K562 (cell line): ENCODE data around the gene NELFE. TPM values are rescaled to one million over a fixed set of nuclear protein-coding genes. Genes with fewer than 3 reads are reported as not detected.

Experiments
- BACH1 ChIP-seq: fragments of 200-800 bp; sonication (Bioruptor generic); IDR thresholded peaks from 2 replicates; pipeline ENCODE4 v1.6.1; 2016; ENCODE audit warnings: missing genetic modification characterization, missing compliant biosample characterization
- BRF2 ChIP-seq: IDR thresholded peaks from 3 replicates; pipeline ENCODE4 v1.6.1; 2011; ENCODE audit warnings: borderline replicate concordance, mild to moderate bottlenecking; ENCODE audit not compliant: insufficient read length, insufficient read depth
- CBFA2T2 ChIP-seq: fragments of 450-650 bp; conservative IDR thresholded peaks from 2 replicates; pipeline ENCODE4 v1.6.1; 2017; ENCODE audit warnings: mild to moderate bottlenecking
- GTF2E2 ChIP-seq: fragments of 200-800 bp; sonication (Bioruptor generic); IDR thresholded peaks from 2 replicates; pipeline ENCODE4 v1.6.1; 2016; ENCODE audit warnings: missing genetic modification characterization, missing compliant biosample characterization
- KLF16 ChIP-seq: IDR thresholded peaks from 2 replicates; pipeline ENCODE4 v1.6.1; 2016; ENCODE audit warnings: antibody characterized with exemption
- L3MBTL2 ChIP-seq: fragments of 450-650 bp; IDR thresholded peaks from 2 replicates; pipeline ENCODE4 v1.6.1; 2016; ENCODE audit warnings: mild to moderate bottlenecking, moderate library complexity
- MEF2A ChIP-seq: IDR thresholded peaks from 2 replicates; pipeline ENCODE4 v1.6.1; 2011; ENCODE audit warnings: low read depth, mild to moderate bottlenecking, low read length, moderate library complexity; ENCODE audit not compliant: control insufficient read depth
- NFE2 ChIP-seq: IDR thresholded peaks from 2 replicates; pipeline ENCODE4 v1.6.1; 2014; ENCODE audit warnings: antibody characterized with exemption, low read depth
- NONO ChIP-seq, 2 experiments: fragments of 200-400 bp in 1 of 2; fragments of 450-650 bp in 1 of 2; formaldehyde crosslinking in 1 of 2; IDR thresholded peaks; 2 replicates each; pipeline ENCODE4 v1.6.1; 2017; ENCODE audit warnings: low read depth in 2 of 2, mild to moderate bottlenecking in 2 of 2, moderate library complexity in 2 of 2, low read length in 1 of 2
- RAD51 ChIP-seq: fragments of 450-650 bp; IDR thresholded peaks from 2 replicates; pipeline ENCODE4 v1.7.1; 2016; ENCODE audit warnings: low read depth, mild to moderate bottlenecking, borderline replicate concordance
- RBM25 ChIP-seq: fragments of 200-400 bp; formaldehyde crosslinking; IDR thresholded peaks from 2 replicates; pipeline ENCODE4 v1.6.1; 2018; ENCODE audit warnings: low read length, low read depth, moderate library complexity; ENCODE audit not compliant: severe bottlenecking
- REST ChIP-seq, 2 experiments: fragments of 450-650 bp; formaldehyde crosslinking in 1 of 2; IDR thresholded peaks; 2 replicates each; pipeline versions ENCODE4 v1.4.0 to v1.6.1; 2014 to 2020; ENCODE audit warnings: mild to moderate bottlenecking in 2 of 2, borderline replicate concordance in 1 of 2, low read depth in 1 of 2
- SUPT5H ChIP-seq: fragments of 450-650 bp; IDR thresholded peaks from 2 replicates; pipeline ENCODE4 v1.6.1; 2016
- TAF1 ChIP-seq: IDR thresholded peaks from 2 replicates; pipeline ENCODE4 v1.6.1; 2011; ENCODE audit warnings: mild to moderate bottlenecking, low read length, moderate library complexity; ENCODE audit not compliant: insufficient read depth, control insufficient read depth, severe bottlenecking; ENCODE audit errors: extremely low read depth
- THRAP3 ChIP-seq: fragments of 450-650 bp; IDR thresholded peaks from 2 replicates; pipeline ENCODE4 v1.6.1; 2016; ENCODE audit warnings: mild to moderate bottlenecking, inconsistent platforms, borderline replicate concordance
- ZBTB1 ChIP-seq: sonication (generic); formaldehyde crosslinking; IDR thresholded peaks from 2 replicates; pipeline ENCODE4 v1.8.1; 2023; ENCODE audit warnings: missing genetic modification reagents, low read depth, mild to moderate bottlenecking, borderline replicate concordance
- ZFPM2 ChIP-seq: fragments of 250-450 bp; sonication (Bioruptor Pico); IDR thresholded peaks from 2 replicates; pipeline ENCODE4 v1.5.1; 2022; ENCODE audit warnings: mild to moderate bottlenecking
- ZNF184 ChIP-seq: sonication (generic); formaldehyde crosslinking; IDR thresholded peaks from 2 replicates; pipeline ENCODE4 v1.5.0; 2020; ENCODE audit warnings: missing genetic modification reagents
- polyA plus RNA-seq, 8 experiments: library from polyadenylated mRNA; depleted of rRNA in 4 of 8; stranded (reverse) in 5 of 8; unstranded in 3 of 8; fragments of >200 nt; fragmentation: Nextera tagmentation in 2 of 8; fragmentation: Illumina TruSeq in 1 of 8; extraction: Ambion mirVana in 2 of 8; extraction: Trizol in 1 of 8; gene quantifications; 2 replicates each; pipeline versions ENCODE4 v1.2.1 to v1.2.3, GENCODE V29; 2011 to 2014; ENCODE audit warnings: inconsistent platforms in 1 of 8, missing spikeins in 1 of 8
- total RNA-seq, 7 experiments: library from RNA; depleted of rRNA in 6 of 7; stranded (reverse); fragments of >200 nt in 6 of 7; fragmentation: Illumina TruSeq in 2 of 7; extraction: Trizol in 2 of 7; gene quantifications; 2 replicates each; pipeline versions ENCODE4 v1.2.1 to v1.2.3, GENCODE V29; 2011 to 2021; ENCODE audit warnings: low replicate concordance in 1 of 7

Gene NELFE
- total and polyA plus RNA-seq, 9 of the 15 experiments (the other 6 are each of a cell fraction or from before 2014, with no cell fraction given), result 15.2 to 157 (median 91.5) TPM

GRCh38 chr6:31969712-31970603 is 11.2 kb upstream of the NELFE start (continued):
- peak; percentile 51; the same call in 1 of the 2 replicates for TF ChIP-seq REST (IDR thresholded peaks at IDR 0.05; ENCODE audit: borderline replicate concordance)
- TF ChIP-seq REST (CRISPR knock-in tag; IDR thresholded peaks at IDR 0.05; ENCODE audit: low read depth), result no peak
- TF ChIP-seq BRF2, result no peak
- no peak for TF ChIP-seq RAD51
- TF ChIP-seq CBFA2T2, result peak; percentile 40; the same call in 1 of the 2 replicates
- TF ChIP-seq L3MBTL2, result no peak
- TF ChIP-seq TAF1, result peak; percentile 31
- TF ChIP-seq BACH1 (tag), result peak; percentile 76; the same call in 1 of the 2 replicates
- no peak for TF ChIP-seq GTF2E2
- TF ChIP-seq KLF16, result no peak
- peak; percentile 69 for TF ChIP-seq SUPT5H
- TF ChIP-seq RBM25, result no peak
- TF ChIP-seq THRAP3, result peak; percentile 26; the same call in 1 of the 2 replicates
- TF ChIP-seq NFE2, result peak; percentile 96
- TF ChIP-seq ZNF184, result no peak
- no peak for TF ChIP-seq ZFPM2 (CRISPR knock-in tag)
- no peak for TF ChIP-seq MEF2A
- no peak for TF ChIP-seq ZBTB1 (CRISPR knock-in tag)
- TF ChIP-seq NONO (IDR thresholded peaks at IDR 0.05; ENCODE audit: low read depth in 2 of 2, low read length in 1 of 2), result no peak
